ENCODE data around the gene DSC3. TPM values are rescaled to one million over a fixed set of nuclear protein-coding genes. Genes with fewer than 3 reads are reported as not detected.
"Not testable (repeated sequence)": the region's sequence is repeated elsewhere in the genome, so short reads cannot be mapped to it uniquely, and the experiment has no call there.

Gene DSC3
- total RNA-seq, 1 donor, result under 0.01 TPM

GRCh38 chr18:31034541-31034940, 8.0 kb downstream of the DSC3 start:
- no peak overlapping the region for H2AFZ ChIP-seq (ENCODE audit: low read length)
- H3K4me2 ChIP-seq (ENCODE audit: insufficient read depth, low read length), result no peak overlapping the region
- no peaks in the 10 kb centered on the region for H3K79me2 ChIP-seq (ENCODE audit: insufficient read depth, low read length)

GRCh38 chr18:31030574-31031278, 11.8 kb downstream of the DSC3 start:
- Histone ChIP-seq H3K27ac (ENCODE audit: low read depth, low read length) (no peak overlapping the region), H3K36me3 (ENCODE audit: insufficient read depth, low read length) (no peaks in the 10 kb centered on the region), H4K20me1 (ENCODE audit: insufficient read depth, low read length) (no peaks in the 10 kb centered on the region), H3K79me2 (ENCODE audit: insufficient read depth, low read length) (no peaks in the 10 kb centered on the region), H2AFZ (ENCODE audit: low read length) (no peak overlapping the region), H3K27me3 (ENCODE audit: insufficient read depth, low read length) (no peaks in the 10 kb centered on the region), H3K4me3 (ENCODE audit: insufficient read depth, low read length) (no peak overlapping the region), H3K4me2 (ENCODE audit: insufficient read depth, low read length) (no peak overlapping the region), H3K4me1 (ENCODE audit: insufficient read depth, low read length) (no peaks in the 10 kb centered on the region), H3K9me3 (ENCODE audit: low read depth, low read length) (no peaks in the 10 kb centered on the region)
- TF ChIP-seq CTCF (IDR thresholded peaks at IDR 0.05; ENCODE audit: extremely low read depth, low read depth, low read length), result no peak
- no peak for DNase-seq (ENCODE audit: insufficient read length, low spot score, missing footprints)

More at GRCh38 chr18:31034541-31034940, 8.0 kb downstream of the DSC3 start:
- H3K9me3 ChIP-seq (ENCODE audit: low read depth, low read length), result no peaks in the 10 kb centered on the region
- no peak for TF ChIP-seq CTCF (IDR thresholded peaks at IDR 0.05; ENCODE audit: extremely low read depth, low read depth, low read length)
- no peaks in the 10 kb centered on the region for H4K20me1 ChIP-seq (ENCODE audit: insufficient read depth, low read length)
- no peak overlapping the region for H3K27ac ChIP-seq (ENCODE audit: low read depth, low read length)
- H3K36me3 ChIP-seq (ENCODE audit: insufficient read depth, low read length), result no peaks in the 10 kb centered on the region
- DNase-seq (ENCODE audit: insufficient read length, low spot score, missing footprints), result no peak
- no peak overlapping the region for H3K4me3 ChIP-seq (ENCODE audit: insufficient read depth, low read length)
- no peaks in the 10 kb centered on the region for H3K27me3 ChIP-seq (ENCODE audit: insufficient read depth, low read length)
- H3K4me1 ChIP-seq (ENCODE audit: insufficient read depth, low read length), result no peaks in the 10 kb centered on the region

GRCh38 chr18:31015715-31016434, 26.7 kb downstream of the DSC3 start:
- Histone ChIP-seq H3K4me3 (ENCODE audit: insufficient read depth, low read length) (no peak overlapping the region), H4K20me1 (ENCODE audit: insufficient read depth, low read length) (no peaks in the 10 kb centered on the region), H3K4me1 (ENCODE audit: insufficient read depth, low read length) (no peaks in the 10 kb centered on the region), H3K27me3 (ENCODE audit: insufficient read depth, low read length) (no peaks in the 10 kb centered on the region), H3K9me3 (ENCODE audit: low read depth, low read length) (no peaks in the 10 kb centered on the region), H3K79me2 (ENCODE audit: insufficient read depth, low read length) (no peaks in the 10 kb centered on the region), H3K36me3 (ENCODE audit: insufficient read depth, low read length) (no peaks in the 10 kb centered on the region), H3K27ac (ENCODE audit: low read depth, low read length) (no peak overlapping the region), H2AFZ (ENCODE audit: low read length) (no peak overlapping the region), H3K4me2 (ENCODE audit: insufficient read depth, low read length) (no peak overlapping the region)
- TF ChIP-seq CTCF (IDR thresholded peaks at IDR 0.05; ENCODE audit: extremely low read depth, low read depth, low read length), result no peak
- DNase-seq (ENCODE audit: insufficient read length, low spot score, missing footprints), result no peak

- H3K4me3 ChIP-seq (ENCODE audit: insufficient read depth, low read length); H3K27ac ChIP-seq (ENCODE audit: low read depth, low read length): not testable (repeated sequence)
These were observed 31.1 kb downstream of the DSC3 start for GRCh38 chr18:31011455-31011854.

More at GRCh38 chr18:31011455-31011854, 31.1 kb downstream of the DSC3 start:
- H3K9me3 ChIP-seq (ENCODE audit: low read depth, low read length); H3K27me3 ChIP-seq (ENCODE audit: insufficient read depth, low read length); H3K4me2 ChIP-seq (ENCODE audit: insufficient read depth, low read length); H3K4me1 ChIP-seq (ENCODE audit: insufficient read depth, low read length); H2AFZ ChIP-seq (ENCODE audit: low read length); H3K79me2 ChIP-seq (ENCODE audit: insufficient read depth, low read length); H3K36me3 ChIP-seq (ENCODE audit: insufficient read depth, low read length); H4K20me1 ChIP-seq (ENCODE audit: insufficient read depth, low read length); DNase-seq (ENCODE audit: insufficient read length, low spot score, missing footprints): not testable (repeated sequence)

All from osteoblast (primary cell).